Left lung (tissue), 10 donors: ENCODE measurements around the gene NSRP1. TPM values are rescaled to one million over a fixed set of nuclear protein-coding genes. Genes with fewer than 3 reads are reported as not detected.
"Not testable (repeated sequence)": the region's sequence is repeated elsewhere in the genome, so short reads cannot be mapped to it uniquely, and the experiment has no call there.

ENCODE experiments used
- ATAC-seq: fragments of 200-7000 bp; cut with Tn5 transposase; one replicate; pipeline ENCODE4 v1.9.1; 2020; ENCODE audit warnings: moderate library complexity
- DNase-seq, 4 donors: peaks; one replicate each; pipeline ENCODE4 v3.0.0-alpha.2; 2013 to 2020
- H3K27ac ChIP-seq, 2 donors: fragments of 200-600 bp; sonication (generic) in 1 of 2; one replicate each; pipeline versions ENCODE4 v1.5.0 to v1.8.0; 2020 to 2021
- H3K27me3 ChIP-seq, 2 donors: fragments of 200-600 bp; sonication (generic) in 1 of 2; one replicate each; pipeline versions ENCODE4 v1.5.0 to v1.8.0; 2020 to 2021
- H3K36me3 ChIP-seq, 2 donors: fragments of 200-600 bp; sonication (generic) in 1 of 2; one replicate each; pipeline versions ENCODE4 v1.5.0 to v1.8.0; 2020 to 2021
- H3K4me1 ChIP-seq, 2 donors: fragments of 200-600 bp; one replicate each; pipeline ENCODE4 v1.8.0; 2021
- H3K4me3 ChIP-seq, 2 donors: fragments of 200-600 bp; sonication (generic) in 1 of 2; one replicate each; pipeline versions ENCODE4 v1.5.0 to v1.8.0; 2020 to 2021; ENCODE audit warnings: mild to moderate bottlenecking in 1 of 2
- H3K9me3 ChIP-seq, 2 donors: fragments of 200-600 bp; sonication (generic) in 1 of 2; one replicate each; pipeline versions ENCODE4 v1.5.0 to v1.8.0; 2020 to 2021
- intact Hi-C, 2 donors: fragments of 100-400 bp; cut with DNase I; formaldehyde crosslinking; loops; one replicate each; pipeline versions ENCODE4 v1.11.2 to v1.14.2; 2022
- polyA plus RNA-seq, 6 donors: library from polyadenylated mRNA; unstranded; fragments of 120-200 nt; gene quantifications; one replicate each; pipeline ENCODE4 v1.2.1, GENCODE V29; 2013; ENCODE audit not compliant: insufficient read length in 6 of 6
- total RNA-seq, 2 donors: library from RNA; stranded (reverse); fragmentation: NEBNext Ultra II Directional; extraction: Animal tissue kit (Norgen Biotek cat#: 25700); gene quantifications; one replicate each; pipeline ENCODE4 v1.2.1, GENCODE V29; 2021
- TF ChIP-seq, protein P1 (sequence below), 2 donors: fragments of 200-600 bp; sonication (generic) in 1 of 2; IDR thresholded peaks; one replicate each; pipeline versions ENCODE4 v1.5.0 to v1.8.0; 2021; ENCODE audit warnings: antibody characterized with exemption in 2 of 2
- donor health status: DM: no; HTN: yes; CAD: no.
- donor health status: DM: no; HTN: no; CAD: no.

NSRP1 gene
- total and polyA plus RNA-seq, 8 donors: 17.7 to 42.8 (median 38.9) TPM

DNA sequence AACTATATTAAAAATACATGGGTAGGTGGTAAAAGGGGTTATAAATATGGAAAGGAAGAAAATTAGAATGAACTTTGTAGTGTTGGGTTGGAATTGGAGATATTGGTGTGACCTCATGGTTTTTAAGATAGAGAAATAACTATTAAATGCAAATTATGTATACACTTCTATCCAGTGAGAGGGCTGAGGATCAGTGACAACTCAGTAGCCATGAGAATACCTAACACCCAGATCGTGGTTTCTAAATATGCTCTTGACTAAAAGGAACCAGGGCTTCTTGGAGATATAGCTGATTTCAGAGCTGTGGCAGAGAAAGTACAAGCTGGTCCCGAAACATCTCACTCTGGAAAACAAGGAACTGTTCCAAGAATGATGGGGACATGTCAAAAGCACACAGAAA, 74.5 kb downstream of the NSRP1 start:
- Histone ChIP-seq H3K36me3 (peaks cover 0 to under 1% of the 10 kb centered on the region in 2 donors), H3K27me3 (no peaks in the 10 kb centered on the region), H3K9me3 (no peaks in the 10 kb centered on the region), H3K4me3 (no peak overlapping the region), H3K4me1 (no peaks in the 10 kb centered on the region), H3K27ac (no peak overlapping the region)
- TF ChIP-seq, protein P1, sequence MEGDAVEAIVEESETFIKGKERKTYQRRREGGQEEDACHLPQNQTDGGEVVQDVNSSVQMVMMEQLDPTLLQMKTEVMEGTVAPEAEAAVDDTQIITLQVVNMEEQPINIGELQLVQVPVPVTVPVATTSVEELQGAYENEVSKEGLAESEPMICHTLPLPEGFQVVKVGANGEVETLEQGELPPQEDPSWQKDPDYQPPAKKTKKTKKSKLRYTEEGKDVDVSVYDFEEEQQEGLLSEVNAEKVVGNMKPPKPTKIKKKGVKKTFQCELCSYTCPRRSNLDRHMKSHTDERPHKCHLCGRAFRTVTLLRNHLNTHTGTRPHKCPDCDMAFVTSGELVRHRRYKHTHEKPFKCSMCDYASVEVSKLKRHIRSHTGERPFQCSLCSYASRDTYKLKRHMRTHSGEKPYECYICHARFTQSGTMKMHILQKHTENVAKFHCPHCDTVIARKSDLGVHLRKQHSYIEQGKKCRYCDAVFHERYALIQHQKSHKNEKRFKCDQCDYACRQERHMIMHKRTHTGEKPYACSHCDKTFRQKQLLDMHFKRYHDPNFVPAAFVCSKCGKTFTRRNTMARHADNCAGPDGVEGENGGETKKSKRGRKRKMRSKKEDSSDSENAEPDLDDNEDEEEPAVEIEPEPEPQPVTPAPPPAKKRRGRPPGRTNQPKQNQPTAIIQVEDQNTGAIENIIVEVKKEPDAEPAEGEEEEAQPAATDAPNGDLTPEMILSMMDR (IDR thresholded peaks at IDR 0.05): no peak
- intact Hi-C loops: no loop called here
- ATAC-seq (no peak), DNase-seq (no peak)

DNA sequence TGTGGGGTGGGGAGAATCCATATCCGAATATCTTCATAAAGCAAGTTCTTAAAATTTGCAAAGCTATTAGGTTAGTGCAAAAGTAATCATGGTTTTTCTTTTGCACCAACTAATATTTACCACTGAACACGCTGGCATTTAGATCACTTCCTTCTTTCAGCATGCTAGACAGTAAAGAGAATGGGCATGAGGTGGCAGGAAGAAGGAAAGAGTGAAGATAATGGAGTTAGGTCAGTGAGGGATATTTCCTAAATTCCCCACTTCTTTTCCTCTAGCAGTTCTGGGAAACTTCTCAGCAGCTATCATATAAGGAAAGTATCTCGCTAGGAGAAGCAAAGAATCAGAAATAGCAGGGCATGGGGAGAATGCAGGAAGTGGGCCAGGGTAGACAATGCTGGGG, 79.9 kb downstream of the NSRP1 start:
- Histone ChIP-seq H3K4me1 (no peaks in the 10 kb centered on the region), H3K27ac (no peak overlapping the region), H3K4me3 (no peak overlapping the region), H3K9me3 (no peaks in the 10 kb centered on the region), H3K27me3 (no peaks in the 10 kb centered on the region), H3K36me3 (no peaks in the 10 kb centered on the region)
- no peak for ATAC-seq
- DNase-seq: no peak
- TF ChIP-seq, protein P1 (IDR thresholded peaks at IDR 0.05): no peak
- intact Hi-C loops: no loop called here

DNA sequence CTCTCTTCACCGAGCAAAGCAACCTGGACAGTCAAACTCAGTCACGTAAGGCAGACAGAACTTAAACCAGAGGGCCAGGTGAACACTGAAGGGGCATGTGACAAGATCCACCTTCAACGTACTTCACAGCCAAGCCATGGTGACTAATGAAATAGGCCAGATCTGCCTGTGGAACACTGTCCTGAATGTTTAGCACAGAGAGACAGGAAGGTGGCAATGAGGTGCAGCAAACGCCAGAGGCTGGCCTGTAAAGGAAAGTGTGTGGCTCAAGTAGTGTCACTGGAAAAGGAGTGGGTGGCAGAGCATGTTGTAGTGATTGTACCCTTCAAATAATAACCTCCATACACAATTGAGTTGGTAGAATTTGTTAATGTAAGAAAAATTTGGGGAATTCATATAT, 80.8 kb downstream of the NSRP1 start:
- Histone ChIP-seq H3K36me3 (no peaks in the 10 kb centered on the region), H3K4me3 (no peak overlapping the region), H3K4me1 (no peaks in the 10 kb centered on the region), H3K27me3 (no peaks in the 10 kb centered on the region), H3K9me3 (no peaks in the 10 kb centered on the region), H3K27ac (no peak overlapping the region)
- DNase-seq: no peak
- TF ChIP-seq, protein P1 (IDR thresholded peaks at IDR 0.05): no peak
- no peak for ATAC-seq
- intact Hi-C loops: no loop called here

DNA sequence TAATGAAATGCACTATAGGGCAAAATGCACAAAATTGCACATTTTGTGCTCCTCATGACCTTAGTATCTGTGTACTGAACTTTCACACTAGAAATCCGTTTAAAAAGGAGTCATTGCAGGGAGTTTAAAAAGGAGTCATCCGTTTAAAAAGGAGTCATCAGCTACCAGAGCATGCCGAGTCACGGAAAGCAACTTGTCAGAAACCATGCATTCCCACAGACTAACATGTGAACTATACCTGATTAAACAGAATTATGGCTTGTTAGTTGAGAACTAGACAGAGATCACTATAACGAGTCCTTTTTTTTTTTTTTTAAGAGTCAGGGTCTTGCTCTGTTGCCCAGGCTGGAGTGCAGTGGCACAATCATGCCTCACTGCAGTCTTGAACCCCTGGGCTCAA, 83.0 kb downstream of the NSRP1 start:
- DNase-seq: no peak
- no peaks in the 10 kb centered on the region for H3K27me3 ChIP-seq
- H3K4me1 ChIP-seq: no peaks in the 10 kb centered on the region
- H3K36me3 ChIP-seq: no peaks in the 10 kb centered on the region
- intact Hi-C loops: no loop called here
- no peak overlapping the region for H3K27ac ChIP-seq
- no peak overlapping the region for H3K4me3 ChIP-seq
- H3K9me3 ChIP-seq: no peaks in the 10 kb centered on the region
- TF ChIP-seq, protein P1 (IDR thresholded peaks at IDR 0.05): no peak
- no peak for ATAC-seq

DNA sequence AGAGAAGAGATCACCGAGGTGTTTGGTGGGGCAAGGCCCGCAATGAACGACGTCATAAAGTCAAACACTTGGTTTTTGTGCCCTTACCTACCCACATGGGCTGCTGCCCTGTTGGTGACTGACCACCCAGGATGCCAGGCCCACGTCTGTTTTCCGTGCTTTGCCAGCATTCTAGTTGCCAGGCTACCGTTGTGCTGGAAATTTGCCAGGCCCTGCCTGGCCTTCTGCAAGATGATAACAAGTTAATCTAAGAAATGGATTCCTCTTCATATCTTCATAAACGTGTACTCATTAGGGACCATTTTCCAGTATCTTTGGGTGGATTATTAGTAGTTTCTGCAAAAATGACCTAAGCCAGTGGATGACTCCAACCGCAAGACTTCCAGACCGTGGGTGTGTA, 83.5 kb downstream of the NSRP1 start:
- H3K27ac ChIP-seq: no peak overlapping the region
- no peaks in the 10 kb centered on the region for H3K27me3 ChIP-seq
- H3K36me3 ChIP-seq: no peaks in the 10 kb centered on the region
- DNase-seq (no peak), ATAC-seq (no peak)
- intact Hi-C loops: no loop called here
- H3K4me3 ChIP-seq: no peak overlapping the region
- H3K4me1 ChIP-seq: no peaks in the 10 kb centered on the region
- H3K9me3 ChIP-seq: no peaks in the 10 kb centered on the region
- TF ChIP-seq, protein P1 (IDR thresholded peaks at IDR 0.05): no peak

DNA sequence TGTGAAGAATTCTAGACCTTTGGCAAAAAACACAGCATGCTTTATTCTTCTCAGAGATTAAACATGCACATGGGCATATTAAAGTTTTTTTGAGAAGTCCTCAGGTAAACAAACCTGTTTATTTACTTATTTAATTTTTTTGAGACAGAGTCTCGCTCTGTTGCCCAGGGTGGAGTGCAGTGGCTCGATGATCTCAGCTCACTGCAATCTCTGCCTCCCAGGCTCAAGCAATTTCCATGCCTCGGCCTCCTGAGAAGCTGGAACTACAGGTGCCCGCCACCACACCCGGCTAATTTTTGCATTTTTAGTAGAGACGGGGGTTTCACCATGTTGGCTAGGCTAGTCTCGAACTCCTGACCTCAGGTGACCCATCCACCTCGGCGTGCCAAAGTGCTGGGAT, 84.0 kb downstream of the NSRP1 start:
- ATAC-seq, H3K27me3 ChIP-seq, H3K9me3 ChIP-seq, H3K27ac ChIP-seq, DNase-seq, intact Hi-C loops, H3K36me3 ChIP-seq, H3K4me3 ChIP-seq, H3K4me1 ChIP-seq: not testable (repeated sequence)
